Measurements from ENCODE around the gene TMEM17. TPM values are rescaled to one million over a fixed set of nuclear protein-coding genes. Genes with fewer than 3 reads are reported as not detected.

The TMEM17 gene
- total RNA-seq, 2 experiments from 2014 or later = 0.34 to 0.42 TPM

DNA sequence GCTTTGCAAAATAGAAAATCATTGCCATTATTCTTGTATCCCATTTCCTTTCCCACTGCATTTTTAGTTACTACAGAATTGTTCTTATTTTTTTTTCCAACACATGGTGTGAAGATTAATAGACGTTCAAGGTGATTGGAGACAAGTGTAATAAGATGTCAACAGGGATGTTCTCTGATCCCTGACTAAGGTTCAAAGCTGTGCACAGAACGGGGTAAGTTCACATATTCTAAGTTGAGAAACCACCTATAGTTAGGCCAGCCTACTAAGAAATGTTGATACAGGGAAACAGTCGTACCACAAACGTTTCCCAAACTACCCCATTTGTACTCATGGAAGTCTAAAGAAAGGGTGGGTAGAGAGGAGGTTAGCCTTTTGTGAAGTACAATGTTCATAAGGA, 6.4 kb upstream of the TMEM17 start:
- POLR2A ChIA-PET = no interaction called here
- CTCF ChIA-PET = no interaction called here

DNA sequence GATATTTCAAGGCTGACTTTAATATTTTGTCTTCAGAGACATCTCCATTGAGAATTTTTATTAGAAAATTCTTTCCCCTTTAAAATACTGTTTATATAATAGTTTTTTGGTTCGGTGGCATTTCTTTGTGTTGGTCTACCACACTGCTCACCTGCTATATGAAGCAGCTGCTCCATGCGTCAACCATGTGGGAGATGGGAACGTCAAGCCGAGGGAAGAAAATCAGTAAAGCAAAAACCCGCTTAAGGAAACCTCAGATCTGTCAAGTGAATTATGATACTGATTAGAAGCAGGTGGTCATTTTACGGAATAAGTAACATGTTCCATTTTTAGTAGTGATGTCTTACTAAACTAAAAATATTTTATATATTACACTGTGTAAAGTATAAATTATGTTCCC, 5.6 kb upstream of the TMEM17 start:
- ChIA-PET CTCF (no interaction called here), POLR2A (no interaction called here)

DNA sequence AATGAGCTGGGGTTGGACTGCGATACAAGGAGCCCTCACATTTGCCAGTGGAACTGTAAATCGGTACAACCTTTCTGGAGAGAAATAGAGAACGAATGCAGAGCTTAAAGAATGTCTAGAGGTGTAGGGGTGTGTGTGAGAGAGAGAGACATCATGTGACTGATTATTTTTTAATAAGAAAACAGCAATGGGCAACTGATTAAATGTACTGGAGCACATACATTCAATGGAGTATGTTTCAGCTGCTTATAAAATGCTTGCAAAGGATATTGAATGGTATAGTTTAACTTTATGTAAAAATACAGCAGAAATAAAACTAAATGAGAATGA, 391 bp upstream of the TMEM17 start:
- POLR2A ChIA-PET = interaction anchor here (0.6 kb wide), 1 partner anchor 13 kb away, joined by 3 read pairs; no protein-coding TSS in a partner anchor

DNA sequence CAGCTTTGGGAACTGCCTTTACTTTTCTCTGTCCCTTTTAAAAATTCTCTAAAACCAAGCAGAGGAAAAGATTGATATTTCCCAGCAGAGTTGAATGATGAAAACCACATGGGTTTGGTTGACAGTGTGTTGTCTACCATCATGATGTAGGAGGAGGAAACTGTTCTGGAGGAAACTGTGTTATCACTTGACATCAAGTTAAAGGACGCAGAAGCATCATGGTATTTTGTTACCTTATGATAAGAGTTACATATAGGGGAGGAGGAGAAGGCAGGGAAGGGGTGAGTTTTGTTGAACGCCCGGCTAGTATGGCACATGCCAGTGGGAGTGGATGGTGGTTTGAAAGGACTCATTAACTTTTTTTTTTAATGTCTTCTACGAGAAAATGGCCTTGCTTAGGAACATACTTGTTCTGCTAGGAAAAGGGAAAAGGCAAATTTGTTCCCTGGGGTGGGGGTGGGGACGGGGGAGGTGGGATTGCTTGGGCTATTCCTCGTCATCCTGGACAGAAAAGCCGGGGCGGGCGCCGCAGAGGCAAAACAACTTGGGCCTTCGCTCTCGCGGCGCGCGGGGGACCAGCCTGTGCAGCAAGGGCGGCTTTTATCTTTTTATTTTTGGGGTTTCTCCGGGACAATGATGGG, 766 bp downstream of the TMEM17 start:
- ChIA-PET POLR2A (interaction anchor here (0.9 kb wide), 1 partner anchor 24 kb away, joined by 3 read pairs; no protein-coding TSS in a partner anchor), CTCF (interaction anchor here (1.3 kb wide), 1 partner anchor 49 kb away, joined by 4 read pairs; no protein-coding TSS in a partner anchor)

More for the DNA sequence above, 391 bp upstream of the TMEM17 start:
- CTCF ChIA-PET = interaction anchor here (1.3 kb wide), 1 partner anchor 50 kb away, joined by 4 read pairs; no protein-coding TSS in a partner anchor

DNA sequence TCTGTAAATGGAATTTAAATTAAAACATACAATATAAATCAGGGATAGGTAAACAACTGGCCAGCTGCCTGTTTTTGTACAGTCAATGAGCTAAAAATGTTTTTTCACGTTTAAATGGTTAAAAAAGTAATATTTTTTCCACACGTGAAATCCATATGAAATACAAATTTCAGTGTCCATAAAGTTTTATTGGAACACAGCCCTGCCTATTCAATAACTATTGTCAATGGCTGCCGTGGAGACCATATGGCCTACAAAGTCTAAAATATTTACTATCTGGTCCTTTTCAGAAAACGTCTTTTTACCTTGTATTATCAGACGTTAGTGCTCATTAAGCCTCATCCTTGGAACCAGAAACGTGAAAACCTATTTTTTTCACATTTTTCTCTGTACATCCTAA, 1.3 kb downstream of the TMEM17 start:
- ChIA-PET POLR2A (no interaction called here), CTCF (no interaction called here)

DNA sequence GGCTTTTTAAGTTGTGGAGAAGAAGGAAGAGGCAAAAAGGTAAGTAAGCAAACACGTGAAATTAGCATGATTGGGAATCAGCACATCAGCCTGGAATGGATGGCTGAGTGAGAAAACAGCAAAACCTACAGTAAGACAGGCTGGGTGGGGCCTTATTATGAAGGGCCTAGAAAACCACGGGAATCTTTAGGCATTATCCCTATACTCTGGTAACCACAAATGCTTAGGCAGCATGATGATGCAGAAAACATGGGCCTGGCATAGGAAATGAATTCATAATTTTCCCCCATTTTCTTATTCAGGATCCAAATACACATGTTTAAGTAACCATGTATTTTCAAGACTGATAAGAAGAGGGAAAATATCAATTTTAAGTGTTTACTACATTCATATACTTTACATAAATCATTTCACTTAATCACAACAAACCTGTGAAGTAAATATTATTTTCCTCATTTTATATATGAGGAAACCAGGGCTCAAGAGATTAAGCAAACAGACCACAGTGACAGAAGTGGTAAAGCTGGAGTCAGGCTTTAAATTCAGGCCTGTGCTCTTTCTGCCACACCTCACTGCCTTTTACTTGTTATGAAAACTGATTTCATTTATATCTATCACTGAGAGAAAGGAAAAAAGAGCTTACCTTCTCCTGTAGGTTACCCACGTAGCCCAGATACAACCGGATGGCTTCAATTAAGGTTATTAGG, 4.0 kb downstream of the TMEM17 start:
- CTCF ChIA-PET = no interaction called here
- POLR2A ChIA-PET = no interaction called here

DNA sequence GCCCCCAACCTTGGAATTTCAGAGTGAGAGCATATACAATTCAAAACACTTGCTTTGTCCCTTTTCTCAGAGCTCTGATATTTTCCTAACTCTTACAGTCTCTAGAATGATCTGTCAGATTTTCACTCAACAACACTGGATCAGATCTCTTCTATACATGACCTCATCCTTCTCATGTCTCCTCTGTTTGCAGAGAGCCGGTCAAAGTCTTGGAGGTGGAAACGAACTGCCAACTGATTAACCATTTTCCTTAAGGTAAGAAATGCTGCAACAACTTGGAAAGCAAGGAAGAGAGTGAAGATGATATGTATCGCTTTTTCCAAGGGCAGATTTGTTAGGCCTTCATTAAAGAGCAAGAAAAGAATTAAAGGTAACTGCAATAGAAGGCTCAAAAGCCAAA, 4.9 kb downstream of the TMEM17 start:
- CTCF ChIA-PET = interaction anchor here (0.5 kb wide), 1 partner anchor 256 kb away, joined by 3 read pairs; no protein-coding TSS in a partner anchor
- POLR2A ChIA-PET = no interaction called here

DNA sequence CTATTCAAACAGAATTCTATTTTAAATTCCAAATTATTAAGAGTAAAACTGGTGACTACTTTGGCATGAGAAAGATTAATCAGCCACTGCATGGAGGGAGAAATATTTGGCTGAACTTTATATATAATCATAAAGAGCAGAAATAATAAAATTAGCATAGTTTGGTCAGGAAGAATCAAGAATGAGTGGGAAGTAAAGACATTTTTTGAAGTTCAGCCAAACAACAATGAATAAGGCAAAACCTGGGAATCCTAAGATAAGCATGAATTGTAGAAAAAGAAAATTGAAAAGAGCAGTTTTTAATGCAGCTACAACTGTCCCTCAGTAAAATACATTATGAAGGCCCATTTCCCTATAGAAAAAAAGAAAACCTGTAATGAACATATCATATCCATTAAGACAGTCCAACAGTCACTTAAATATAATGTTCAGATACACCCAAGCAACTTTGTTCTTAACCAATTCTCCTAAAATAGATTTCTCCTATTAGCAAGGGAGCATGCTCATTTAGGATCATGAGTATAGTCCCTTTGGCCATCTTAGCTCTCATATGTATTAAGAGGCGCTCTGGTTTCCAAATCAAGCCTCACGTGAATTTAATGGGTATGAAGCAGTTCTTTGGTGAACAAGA, 6.5 kb downstream of the TMEM17 start:
- CTCF ChIA-PET = no interaction called here
- POLR2A ChIA-PET = no interaction called here

DNA sequence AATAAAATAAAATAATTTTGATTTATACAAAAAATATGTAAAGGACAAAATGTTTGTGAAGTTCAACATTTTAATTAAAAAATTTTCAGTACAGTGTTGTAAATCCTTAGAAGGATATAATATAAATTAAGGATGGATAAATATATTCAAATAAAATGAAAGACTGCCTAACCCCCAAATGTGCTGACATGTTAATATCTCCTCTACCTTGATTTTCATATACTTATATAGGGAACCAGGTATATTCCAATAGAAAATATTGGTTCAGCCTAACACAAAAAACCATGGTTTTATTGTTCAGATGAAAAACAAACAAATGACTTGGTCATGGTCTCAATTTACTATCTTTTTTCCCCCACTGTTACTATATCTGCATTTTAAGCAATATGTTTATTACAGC, 7.3 kb downstream of the TMEM17 start:
- ChIA-PET POLR2A (no interaction called here), CTCF (no interaction called here)

DNA sequence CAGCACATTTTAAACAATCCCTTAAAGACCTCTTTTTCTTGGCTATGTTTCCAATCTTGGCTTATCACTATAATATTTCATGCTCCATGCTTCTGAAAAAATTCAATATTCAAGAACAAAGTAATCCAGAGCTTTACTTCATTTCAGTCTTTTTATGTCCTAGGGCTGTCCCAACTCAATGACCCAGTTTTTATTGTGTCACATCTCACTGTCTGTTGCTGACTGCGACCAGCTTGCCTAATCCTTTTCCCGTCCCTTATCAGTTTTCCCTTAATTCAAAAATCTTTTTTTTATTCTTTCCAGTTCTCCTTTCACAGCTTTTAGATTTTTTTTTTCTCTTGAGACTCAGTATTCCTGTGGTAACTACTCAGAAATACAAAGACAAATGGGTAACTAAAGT, 10.2 kb downstream of the TMEM17 start:
- ChIA-PET CTCF (no interaction called here), POLR2A (no interaction called here)

DNA sequence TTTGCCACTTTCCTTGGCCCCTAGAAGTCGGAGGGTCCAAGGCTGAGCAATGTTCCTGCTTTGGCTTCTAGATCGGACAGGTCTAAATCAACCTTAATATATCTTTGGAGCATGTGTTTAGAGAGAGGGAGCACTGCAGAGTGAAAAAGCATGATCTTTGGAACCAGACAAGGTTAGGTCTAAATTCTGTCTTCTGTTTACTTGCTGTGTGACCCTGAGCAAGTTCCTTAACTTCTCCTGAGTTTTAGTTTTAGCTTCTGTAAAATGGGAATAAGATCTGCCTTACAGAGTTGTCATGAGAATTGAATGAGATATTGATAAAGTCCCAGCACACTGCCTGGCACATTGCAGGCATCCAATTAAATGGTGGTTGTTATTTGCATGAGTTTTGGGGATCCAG, 13.9 kb downstream of the TMEM17 start:
- CTCF ChIA-PET = no interaction called here
- POLR2A ChIA-PET = no interaction called here

DNA sequence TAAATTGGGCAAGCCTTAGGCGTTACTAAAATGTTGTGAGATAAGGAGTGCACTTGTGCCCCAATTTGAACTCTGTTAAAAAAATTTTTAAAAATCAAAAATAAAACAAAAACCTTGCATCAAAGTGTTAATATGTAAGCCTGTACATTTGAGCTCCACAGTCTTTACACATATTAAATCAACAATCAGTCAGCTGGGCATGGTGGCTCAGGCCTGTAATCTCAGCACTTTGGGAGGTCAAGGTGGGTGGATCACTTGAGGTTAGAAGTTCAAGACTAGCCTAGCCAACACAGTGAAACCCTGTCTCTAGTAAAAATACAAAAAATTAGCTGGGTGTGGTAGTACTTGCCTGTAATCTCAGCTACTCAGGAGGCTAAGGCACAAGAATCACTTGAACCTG, 16.3 kb downstream of the TMEM17 start:
- POLR2A ChIA-PET = no interaction called here
- CTCF ChIA-PET = no interaction called here

DNA sequence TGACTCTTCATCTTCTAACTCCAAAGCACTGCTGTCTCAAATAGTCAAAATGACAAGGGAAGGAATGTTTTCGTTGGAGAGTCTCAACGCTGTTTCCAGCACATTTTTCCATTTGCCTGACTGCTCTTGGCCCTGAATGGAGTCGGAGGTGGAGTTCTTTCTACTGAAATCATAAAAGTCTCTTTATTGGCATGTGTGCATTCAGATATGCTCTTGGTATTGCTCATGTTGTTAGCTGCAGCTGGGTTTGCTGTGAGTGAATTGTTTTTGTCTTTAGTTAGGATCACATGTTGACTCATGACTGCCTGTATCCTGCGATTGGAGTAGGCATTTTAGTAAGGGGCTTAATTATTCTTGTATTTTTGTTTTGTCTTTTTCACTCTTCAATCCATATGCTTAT, 16.8 kb downstream of the TMEM17 start:
- ChIA-PET POLR2A (no interaction called here), CTCF (no interaction called here)

DNA sequence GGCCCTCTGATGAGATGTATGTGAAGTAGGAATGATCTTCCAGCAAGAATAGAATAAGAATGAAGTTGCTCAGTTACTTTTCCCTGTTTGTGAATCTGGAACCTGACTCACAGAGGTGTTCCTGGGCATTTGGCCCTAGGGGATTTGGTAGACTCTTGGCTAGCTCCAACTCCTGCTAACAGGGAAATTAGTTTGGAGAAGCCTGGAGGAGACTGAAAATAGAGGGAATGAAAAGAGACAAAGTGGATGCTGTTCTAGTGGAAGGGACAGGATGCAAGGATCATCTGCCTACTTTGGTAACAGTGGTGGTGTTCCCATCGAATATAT, 19.6 kb downstream of the TMEM17 start:
- POLR2A ChIA-PET = no interaction called here
- CTCF ChIA-PET = no interaction called here

DNA sequence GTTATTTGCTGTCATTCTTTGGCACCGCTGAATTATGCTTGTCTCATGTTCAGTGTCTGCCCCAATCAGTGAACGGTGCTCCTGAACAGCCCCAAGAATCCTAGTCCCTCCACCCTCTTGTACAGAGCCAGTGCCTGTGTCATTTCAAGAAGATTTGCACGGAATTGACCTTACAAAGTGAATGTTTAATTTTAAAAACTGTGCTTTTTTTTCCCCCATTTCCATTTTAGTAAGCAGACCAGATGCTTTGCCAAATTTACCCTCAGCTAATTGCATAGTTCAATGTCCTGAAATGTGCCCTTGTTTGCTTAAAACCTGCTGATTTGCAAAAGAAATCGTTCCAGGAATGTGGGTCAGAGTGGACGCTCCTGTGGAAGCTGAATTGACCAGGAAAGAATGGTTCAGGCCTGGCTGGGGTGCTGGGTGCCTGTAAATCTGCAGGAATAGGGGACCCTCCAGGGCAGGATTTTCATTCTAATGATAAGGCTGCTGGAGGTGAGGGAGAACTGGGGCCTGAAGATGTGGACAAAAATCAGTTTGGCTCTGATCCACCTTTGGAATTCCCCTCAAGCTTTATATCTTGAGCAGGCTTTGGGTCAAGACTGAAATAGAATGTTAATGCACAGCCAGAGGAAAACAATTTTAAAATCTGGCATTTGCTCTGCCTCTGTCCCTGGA, 20.1 kb downstream of the TMEM17 start:
- CTCF ChIA-PET = no interaction called here
- POLR2A ChIA-PET = no interaction called here

DNA sequence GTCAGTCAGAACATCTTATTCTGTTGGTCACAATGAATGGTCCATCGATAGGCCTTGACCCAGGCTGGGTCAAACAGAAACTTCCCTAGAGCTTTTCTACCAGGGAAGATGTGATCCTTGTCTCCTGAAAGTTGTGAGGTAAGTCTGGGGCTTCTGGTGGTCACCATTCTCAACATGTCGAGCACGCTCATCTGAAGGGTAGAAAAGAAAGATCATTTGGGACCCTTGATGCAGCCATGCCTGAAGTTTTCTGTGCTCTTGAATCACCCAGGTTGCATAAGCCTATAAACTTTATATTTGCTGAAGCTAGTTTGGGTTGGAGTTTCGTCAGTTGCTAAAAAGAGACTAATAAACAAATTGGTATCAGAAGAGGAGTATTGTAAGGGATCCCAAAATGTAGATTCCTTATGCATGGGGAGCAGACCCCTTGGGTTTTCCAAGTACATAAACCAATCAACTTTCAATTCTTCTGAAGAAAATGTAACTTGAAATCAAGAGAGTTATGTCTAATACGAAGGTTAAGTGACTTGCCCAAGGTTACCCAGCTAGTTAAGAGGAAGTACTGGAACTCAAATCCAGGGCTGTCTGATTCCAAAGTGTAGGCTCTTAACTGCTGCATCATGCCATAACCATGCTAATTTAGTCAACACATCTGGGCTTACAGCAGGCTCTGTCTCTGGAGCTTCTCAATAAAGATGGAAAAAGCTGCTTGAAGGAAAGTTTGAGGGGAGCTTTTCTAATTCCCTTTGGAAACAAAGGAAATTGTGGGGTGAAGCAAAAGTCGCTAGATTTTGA, 23.2 kb downstream of the TMEM17 start:
- CTCF ChIA-PET = no interaction called here
- POLR2A ChIA-PET = no interaction called here

DNA sequence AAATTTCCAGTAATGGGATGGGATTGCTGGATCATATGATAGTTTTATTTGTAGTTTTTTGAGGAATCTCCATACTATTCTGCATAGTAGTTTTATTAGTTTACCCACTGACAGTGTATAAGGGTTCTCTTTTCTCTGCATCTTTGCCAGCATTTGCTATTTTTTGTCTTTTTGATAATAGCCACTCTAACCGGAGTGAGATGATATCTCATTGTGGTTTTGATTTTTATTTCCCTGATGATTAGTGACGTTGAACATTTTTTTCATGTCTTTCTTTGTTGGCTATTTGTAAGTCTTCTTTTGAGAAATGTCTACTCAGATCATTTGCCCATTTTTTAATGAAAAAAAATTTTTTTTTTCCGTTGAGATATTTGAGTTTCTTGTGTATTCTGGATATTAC, 26.1 kb downstream of the TMEM17 start:
- ChIA-PET POLR2A (no interaction called here), CTCF (no interaction called here)

DNA sequence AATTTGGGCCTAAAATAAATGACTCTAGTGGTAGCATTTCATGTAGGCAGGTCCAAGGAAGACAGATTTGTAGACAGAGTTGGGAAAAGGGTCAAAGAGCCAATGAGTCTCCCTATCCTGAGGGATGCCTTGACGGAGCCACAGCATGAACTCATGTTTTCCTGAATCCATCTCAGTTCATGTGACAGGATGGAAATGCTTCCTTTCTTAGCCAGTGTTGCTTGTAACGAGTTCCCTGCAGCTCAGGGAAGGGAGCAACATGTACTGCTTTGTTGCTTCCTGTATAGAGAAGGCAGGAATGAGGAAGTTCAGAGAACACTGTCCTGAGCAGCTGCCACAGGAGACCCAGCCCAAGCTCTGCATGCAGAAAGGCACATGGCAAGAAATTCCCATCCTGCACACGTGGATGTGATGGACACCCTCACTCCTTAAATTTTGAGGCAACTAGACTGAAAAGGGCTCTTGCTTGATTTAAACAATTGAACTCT, 27.9 kb downstream of the TMEM17 start:
- ChIA-PET CTCF (no interaction called here), POLR2A (no interaction called here)

DNA sequence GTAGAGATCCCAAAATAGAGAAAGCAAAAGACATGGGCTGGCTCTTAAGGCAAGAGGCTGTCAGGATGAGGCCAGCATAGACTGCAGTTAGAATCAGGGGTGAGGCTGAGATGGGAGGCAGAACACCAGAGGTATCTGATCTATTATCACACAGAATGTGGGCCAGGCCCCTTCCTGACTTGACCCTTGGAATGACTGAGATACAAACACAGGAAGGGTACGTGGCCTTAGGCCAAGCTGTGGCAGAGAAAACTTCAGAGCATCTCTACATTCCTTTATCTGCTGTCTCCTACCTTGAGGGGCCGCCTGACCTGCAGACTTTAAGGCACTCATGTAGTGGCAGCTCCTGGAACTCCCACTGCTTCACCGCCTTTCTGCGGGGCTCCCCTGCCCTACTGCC, 28.4 kb downstream of the TMEM17 start:
- CTCF ChIA-PET = no interaction called here
- POLR2A ChIA-PET = no interaction called here

All from activated CD8-positive, alpha-beta memory T cell treated with anti-CD3 and anti-CD28 coated beads for 36 hours (primary cell).